Type B pancreatic cell (in vitro differentiated cells): ENCODE data around the gene NXPH3. TPM values are rescaled to one million over a fixed set of nuclear protein-coding genes. Genes with fewer than 3 reads are reported as not detected.

Source experiments
- DNase-seq: peaks from one replicate; pipeline ENCODE4 v3.0.0; 2021; ENCODE audit warnings: mixed read lengths; ENCODE audit not compliant: unreplicated experiment; ENCODE audit errors: extremely low spot score
- H3K27ac Mint-ChIP-seq: 2 replicates; pipeline ENCODE4 v1.8.0; 2021; ENCODE audit warnings: mild to moderate bottlenecking, mixed read lengths
- H3K27me3 Mint-ChIP-seq: 2 replicates; pipeline ENCODE4 v1.8.0; 2021; ENCODE audit warnings: mixed read lengths
- H3K36me3 Mint-ChIP-seq: 2 replicates; pipeline ENCODE4 v1.8.0; 2021; ENCODE audit warnings: mixed read lengths
- H3K4me1 Mint-ChIP-seq: one replicate; pipeline ENCODE4 v1.8.0; 2021; ENCODE audit warnings: mixed read lengths; ENCODE audit not compliant: unreplicated experiment
- H3K4me3 Mint-ChIP-seq: 2 replicates; pipeline ENCODE4 v1.8.0; 2021; ENCODE audit warnings: mild to moderate bottlenecking, mixed read lengths
- H3K9me3 Mint-ChIP-seq: 2 replicates; pipeline ENCODE4 v1.8.0; 2021; ENCODE audit warnings: mixed read lengths
- total RNA-seq: library from RNA; stranded (reverse); gene quantifications from 2 replicates; pipeline ENCODE4 v1.2.1, GENCODE V29; 2021; ENCODE audit warnings: low replicate concordance
- TF ChIP-seq, protein P1 (sequence below): fragments of 200-600 bp; sonication (generic); conservative IDR thresholded peaks from 2 replicates; pipeline ENCODE4 v1.5.0; 2021; ENCODE audit warnings: antibody characterized with exemption, mild to moderate bottlenecking

The NXPH3 gene
- total RNA-seq, 1 donor from 2014 or later = 0.46 TPM

DNA sequence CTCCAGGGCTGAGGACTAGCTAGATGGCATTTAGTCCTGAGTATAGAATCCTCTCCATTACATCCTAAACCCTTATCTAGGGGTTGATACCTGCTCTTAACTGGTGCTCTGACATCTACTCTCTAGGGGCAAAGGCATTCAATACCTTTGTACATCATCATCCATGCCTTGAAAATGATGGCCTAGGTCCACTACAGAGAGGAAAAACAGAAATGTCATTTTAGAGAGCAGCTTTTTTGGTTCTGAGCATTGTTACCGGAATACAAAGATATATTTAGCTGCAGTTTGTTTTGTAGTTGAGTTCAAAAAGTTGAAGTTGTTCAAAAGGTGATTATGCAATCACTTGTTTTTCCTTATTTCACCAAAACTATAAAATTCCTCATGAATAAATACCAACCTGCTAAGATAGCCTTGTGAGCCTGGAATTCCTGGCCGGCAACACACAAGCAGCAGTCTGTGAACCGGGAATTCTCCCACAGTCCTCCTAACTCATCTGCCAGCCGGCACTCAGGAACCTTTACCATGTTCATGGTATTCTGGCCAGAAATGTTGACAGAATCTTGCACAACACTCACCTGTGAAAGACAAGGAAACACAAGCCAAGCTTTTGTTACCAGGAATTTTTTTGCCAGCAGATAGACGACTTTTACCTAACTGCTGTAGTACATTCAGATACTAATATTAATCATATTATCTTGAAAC is 35.4 kb downstream of the NXPH3 start:
- Mint-ChIP-seq H3K4me3 (no peak overlapping the region), H3K9me3 (no peaks in the 10 kb centered on the region), H3K27ac (no peak overlapping the region), H3K36me3 (peaks cover 27% of the 10 kb centered on the region), H3K4me1 (no peaks in the 10 kb centered on the region), H3K27me3 (no peaks in the 10 kb centered on the region)
- TF ChIP-seq, protein P1, sequence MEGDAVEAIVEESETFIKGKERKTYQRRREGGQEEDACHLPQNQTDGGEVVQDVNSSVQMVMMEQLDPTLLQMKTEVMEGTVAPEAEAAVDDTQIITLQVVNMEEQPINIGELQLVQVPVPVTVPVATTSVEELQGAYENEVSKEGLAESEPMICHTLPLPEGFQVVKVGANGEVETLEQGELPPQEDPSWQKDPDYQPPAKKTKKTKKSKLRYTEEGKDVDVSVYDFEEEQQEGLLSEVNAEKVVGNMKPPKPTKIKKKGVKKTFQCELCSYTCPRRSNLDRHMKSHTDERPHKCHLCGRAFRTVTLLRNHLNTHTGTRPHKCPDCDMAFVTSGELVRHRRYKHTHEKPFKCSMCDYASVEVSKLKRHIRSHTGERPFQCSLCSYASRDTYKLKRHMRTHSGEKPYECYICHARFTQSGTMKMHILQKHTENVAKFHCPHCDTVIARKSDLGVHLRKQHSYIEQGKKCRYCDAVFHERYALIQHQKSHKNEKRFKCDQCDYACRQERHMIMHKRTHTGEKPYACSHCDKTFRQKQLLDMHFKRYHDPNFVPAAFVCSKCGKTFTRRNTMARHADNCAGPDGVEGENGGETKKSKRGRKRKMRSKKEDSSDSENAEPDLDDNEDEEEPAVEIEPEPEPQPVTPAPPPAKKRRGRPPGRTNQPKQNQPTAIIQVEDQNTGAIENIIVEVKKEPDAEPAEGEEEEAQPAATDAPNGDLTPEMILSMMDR = no peak
- DNase-seq = no peak

DNA sequence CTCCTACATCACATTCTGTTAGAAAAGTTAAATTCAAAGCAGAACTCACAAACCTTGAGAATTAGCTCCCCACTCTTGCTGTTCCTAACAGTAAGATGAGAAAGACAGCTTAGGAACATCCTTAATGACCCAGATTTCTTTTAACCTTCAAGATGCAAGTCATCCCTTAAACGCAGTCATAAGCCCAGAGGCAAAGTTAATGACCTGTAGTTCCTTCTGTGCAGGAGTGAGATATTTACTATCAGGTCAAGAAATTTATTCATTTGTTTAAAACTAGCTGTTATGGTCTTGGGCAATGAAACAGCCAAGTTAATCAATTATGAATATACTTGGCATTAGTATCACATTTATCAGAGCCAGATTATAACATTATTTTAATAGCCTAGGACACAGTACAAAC is 37.1 kb downstream of the NXPH3 start:
- H3K27ac Mint-ChIP-seq = no peak overlapping the region
- H3K36me3 Mint-ChIP-seq = peaks cover 19% of the 10 kb centered on the region
- TF ChIP-seq, protein P1 = no peak
- no peak overlapping the region for H3K4me3 Mint-ChIP-seq
- no peaks in the 10 kb centered on the region for H3K27me3 Mint-ChIP-seq
- H3K4me1 Mint-ChIP-seq = no peaks in the 10 kb centered on the region
- DNase-seq = no peak
- no peaks in the 10 kb centered on the region for H3K9me3 Mint-ChIP-seq

DNA sequence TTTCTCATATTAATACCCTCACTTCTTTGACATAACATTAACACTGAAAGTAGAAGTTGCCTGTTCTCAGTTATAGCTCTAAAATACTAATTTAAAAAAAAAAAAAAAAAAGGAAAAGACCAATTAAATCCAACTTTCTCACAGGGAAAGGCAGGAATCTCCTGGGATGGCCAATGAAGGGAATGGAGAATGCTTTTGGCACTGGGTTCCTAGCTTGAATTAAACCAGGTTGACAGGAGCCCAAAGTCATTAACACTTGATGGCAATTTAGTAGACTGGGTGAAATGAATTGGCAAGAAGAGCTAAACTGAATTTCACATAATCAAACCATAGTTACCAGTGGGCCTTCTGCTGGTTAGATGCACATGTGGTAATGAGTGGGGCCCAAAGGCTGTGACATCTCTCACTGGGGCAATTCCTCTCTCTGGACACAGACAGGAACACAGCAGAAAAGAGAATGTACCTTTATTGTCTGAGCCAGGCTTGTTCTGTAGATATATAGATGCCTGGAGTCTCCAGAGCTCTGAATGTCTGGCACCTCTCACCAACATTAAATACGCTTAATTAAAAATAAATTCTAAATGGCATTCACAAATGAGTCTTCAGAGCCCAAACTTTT is 37.6 kb downstream of the NXPH3 start:
- DNase-seq = no peak
- TF ChIP-seq, protein P1 = no peak
- no peaks in the 10 kb centered on the region for H3K27me3 Mint-ChIP-seq
- no peak overlapping the region for H3K27ac Mint-ChIP-seq
- H3K4me1 Mint-ChIP-seq = no peaks in the 10 kb centered on the region
- no peak overlapping the region for H3K4me3 Mint-ChIP-seq
- peaks cover 22% of the 10 kb centered on the region for H3K36me3 Mint-ChIP-seq
- H3K9me3 Mint-ChIP-seq = no peaks in the 10 kb centered on the region

DNA sequence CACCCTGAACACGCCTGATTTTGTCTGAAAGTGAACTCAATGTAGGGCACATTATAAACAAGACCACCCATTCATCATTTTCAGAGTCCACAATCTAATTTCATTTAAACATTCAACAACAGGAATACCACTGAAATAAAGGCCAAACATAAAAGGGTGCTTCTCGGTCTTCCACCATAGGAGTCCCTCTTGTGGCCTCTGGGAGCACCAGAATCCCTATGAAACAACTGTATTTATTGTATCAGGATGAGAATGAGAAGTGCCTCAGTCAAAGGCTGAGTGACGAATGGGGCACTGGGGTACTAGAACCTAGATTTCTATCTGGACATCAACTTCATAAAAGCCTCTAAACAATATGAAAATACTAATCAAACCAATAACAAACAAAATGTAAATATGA is 40.4 kb downstream of the NXPH3 start:
- H3K36me3 Mint-ChIP-seq = peaks cover 17% of the 10 kb centered on the region
- H3K27me3 Mint-ChIP-seq = no peaks in the 10 kb centered on the region
- TF ChIP-seq, protein P1 = peak; percentile 42
- no peak overlapping the region for H3K4me3 Mint-ChIP-seq
- no peak for DNase-seq
- H3K27ac Mint-ChIP-seq = no peak overlapping the region
- H3K9me3 Mint-ChIP-seq = no peaks in the 10 kb centered on the region
- H3K4me1 Mint-ChIP-seq = no peaks in the 10 kb centered on the region

DNA sequence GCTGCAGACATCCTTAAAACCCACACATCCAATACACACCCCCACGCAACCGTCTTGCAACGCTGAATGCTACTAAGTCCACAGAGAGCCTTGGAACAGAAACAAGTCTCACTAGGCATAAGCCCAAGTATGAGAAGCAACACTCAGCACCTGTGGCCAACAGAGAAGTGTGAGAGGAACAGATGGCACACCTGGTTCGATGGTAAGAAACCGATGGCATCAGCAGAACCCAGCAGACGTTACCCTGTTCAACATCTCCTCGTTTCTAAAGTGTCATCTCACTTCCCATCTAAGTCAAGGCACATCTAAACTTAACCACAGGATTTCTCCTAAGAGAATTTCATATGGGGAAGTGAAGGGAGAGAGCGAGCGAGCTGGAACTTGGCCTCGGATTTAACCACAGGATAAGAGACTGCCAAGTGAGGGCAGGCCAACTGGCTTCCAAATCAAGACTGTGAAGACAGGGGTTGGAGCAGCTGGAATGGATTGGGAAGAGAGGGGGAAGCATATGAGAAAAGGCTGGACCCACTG is 41.0 kb downstream of the NXPH3 start:
- H3K4me1 Mint-ChIP-seq = no peaks in the 10 kb centered on the region

More for the DNA sequence above, 41.0 kb downstream of the NXPH3 start:
- no peak for DNase-seq
- H3K9me3 Mint-ChIP-seq = no peaks in the 10 kb centered on the region
- TF ChIP-seq, protein P1 = no peak
- no peak overlapping the region for H3K4me3 Mint-ChIP-seq
- H3K27me3 Mint-ChIP-seq = no peaks in the 10 kb centered on the region
- peaks cover 12% of the 10 kb centered on the region for H3K36me3 Mint-ChIP-seq
- no peak overlapping the region for H3K27ac Mint-ChIP-seq
